ENCODE results near the gene WIZ.

GRCh38 chr19:15381429-15381828 lies 68.3 kb downstream of the WIZ start:
- no peak for TF ChIP-seq CTCF (IDR thresholded peaks at IDR 0.05)
- no peak for TF ChIP-seq EP300 (IDR thresholded peaks at IDR 0.05)
- no peak for TF ChIP-seq POLR2A (IDR thresholded peaks at IDR 0.05)
- no peak for TF ChIP-seq POLR2AphosphoS5 (IDR thresholded peaks at IDR 0.05)
